HG03342 (cell line): Measurements from ENCODE around the gene SLC22A12.

Experiments
- ATAC-seq: cut with Tn5 transposase; IDR thresholded peaks from one replicate; pipeline ENCODE4 v1.9.1; 2021; ENCODE audit warnings: mild to moderate bottlenecking, moderate library complexity; ENCODE audit not compliant: unreplicated experiment

The SLC22A12 gene

GRCh38 chr11:64602466-64603070, 11.5 kb downstream of the SLC22A12 start:
- ATAC-seq, result no peak

- ATAC-seq, result no peak
Measured at GRCh38 chr11:64603411-64604110, 12.5 kb downstream of the SLC22A12 start.

- ATAC-seq, result no peak
Measured at GRCh38 chr11:64604458-64605243, 13.6 kb downstream of the SLC22A12 start.

- ATAC-seq, result no peak
Measured at GRCh38 chr11:64605244-64605560, 14.2 kb downstream of the SLC22A12 start.

- no peak for ATAC-seq
Measured at GRCh38 chr11:64605656-64606585, 14.9 kb downstream of the SLC22A12 start.

GRCh38 chr11:64606796-64607380, 15.9 kb downstream of the SLC22A12 start:
- ATAC-seq, result no peak

DNA sequence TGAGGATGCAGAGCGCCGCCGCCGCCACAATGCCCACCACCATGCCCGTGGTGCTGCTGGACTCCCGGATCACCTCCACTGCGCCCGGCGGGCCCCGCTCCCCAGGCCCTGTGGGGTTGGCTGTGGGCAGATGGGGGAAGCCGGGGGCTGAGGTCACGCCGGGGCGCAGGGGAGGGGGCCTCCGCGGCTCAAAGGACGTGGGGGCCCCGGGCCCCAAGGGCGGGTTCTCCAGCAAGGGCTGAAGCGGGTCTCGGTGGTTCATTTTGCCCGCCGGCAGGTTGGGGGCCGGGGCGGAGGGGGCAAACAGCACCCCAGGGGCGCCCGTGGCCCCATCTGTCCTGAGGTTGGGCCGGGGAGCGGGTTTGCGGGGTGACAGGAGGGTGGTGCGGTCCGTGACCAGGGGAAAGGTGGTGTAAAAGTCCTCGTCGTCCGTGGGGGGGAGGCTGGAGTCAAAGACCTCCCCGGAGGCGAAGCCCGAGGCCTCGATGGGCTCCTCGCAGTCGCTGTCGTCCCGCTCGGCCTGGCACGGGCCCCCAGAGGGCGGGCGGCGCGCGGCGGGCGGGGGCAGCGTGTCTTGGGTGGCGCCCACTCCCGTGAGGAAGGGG, 16.5 kb downstream of the SLC22A12 start:
- no peak for ATAC-seq

- ATAC-seq, result no peak
Measured at GRCh38 chr11:64608046-64608445, 17.0 kb downstream of the SLC22A12 start.

- no peak for ATAC-seq
Measured at GRCh38 chr11:64608636-64609035, 17.6 kb downstream of the SLC22A12 start.

- no peak for ATAC-seq
Measured at GRCh38 chr11:64609436-64610047, 18.5 kb downstream of the SLC22A12 start.

- no peak for ATAC-seq
Measured at GRCh38 chr11:64610596-64610995, 19.6 kb downstream of the SLC22A12 start.

- ATAC-seq, result no peak
Measured at GRCh38 chr11:64611176-64611575, 20.2 kb downstream of the SLC22A12 start.

DNA sequence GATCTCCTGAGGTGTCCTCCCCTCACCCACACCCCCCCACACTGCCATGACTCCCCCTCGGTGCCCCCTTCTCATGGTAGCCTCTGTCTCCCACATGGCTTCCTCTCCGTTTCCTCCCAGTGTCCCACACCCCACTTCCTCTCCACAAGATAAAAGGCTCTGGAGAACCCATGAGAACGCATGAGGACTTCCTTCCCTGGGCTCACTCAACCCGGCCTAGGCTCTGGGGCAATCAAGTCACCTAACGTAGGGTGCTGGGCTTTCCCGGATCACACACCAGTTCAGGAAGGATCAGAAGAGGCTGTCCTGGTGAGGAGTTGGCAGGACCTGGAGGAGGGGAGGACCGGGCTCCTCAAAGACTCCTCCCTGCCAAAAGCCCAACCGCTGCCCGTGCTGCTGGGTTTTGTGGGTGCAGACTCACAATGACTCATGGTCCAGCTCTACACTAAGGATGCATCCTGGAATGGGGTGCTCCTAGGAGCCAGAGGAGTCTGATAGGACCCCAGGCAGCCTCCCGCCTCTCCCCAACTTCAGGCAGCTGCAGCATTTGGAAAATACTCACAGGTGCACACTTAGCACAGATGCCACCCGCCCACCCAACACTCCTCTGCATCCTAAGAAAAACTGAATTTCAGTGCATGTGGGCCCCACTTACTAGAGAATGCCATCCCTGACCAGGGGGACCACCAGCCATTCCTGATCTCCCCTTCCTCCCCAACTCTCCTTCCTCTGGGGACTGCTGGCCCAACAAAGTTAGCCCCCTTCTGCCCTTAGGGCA, 21.0 kb downstream of the SLC22A12 start:
- no peak for ATAC-seq

GRCh38 chr11:64613648-64614047, 22.6 kb downstream of the SLC22A12 start:
- ATAC-seq, result no peak

- ATAC-seq, result no peak
Measured at GRCh38 chr11:64614917-64615316, 23.9 kb downstream of the SLC22A12 start.

DNA sequence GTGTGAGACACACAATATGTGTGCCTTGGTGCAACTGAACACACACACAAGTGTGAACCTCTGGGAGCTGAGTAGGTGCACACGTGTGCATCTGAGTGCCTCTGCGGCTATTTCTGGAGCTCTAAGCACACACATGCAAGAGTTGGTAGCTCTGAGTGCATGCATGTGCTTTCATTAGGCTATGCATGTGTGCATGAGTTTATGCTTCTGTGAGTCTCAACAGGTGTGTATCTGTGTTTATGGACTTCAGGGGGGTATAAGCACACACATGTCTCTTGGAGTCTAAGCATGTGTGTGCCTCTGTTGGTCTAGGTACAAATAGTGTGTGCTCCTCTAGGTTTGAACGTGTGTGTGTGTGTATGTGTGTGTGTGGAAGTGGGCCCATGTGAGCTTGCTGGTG, 25.8 kb downstream of the SLC22A12 start:
- no peak for ATAC-seq

DNA sequence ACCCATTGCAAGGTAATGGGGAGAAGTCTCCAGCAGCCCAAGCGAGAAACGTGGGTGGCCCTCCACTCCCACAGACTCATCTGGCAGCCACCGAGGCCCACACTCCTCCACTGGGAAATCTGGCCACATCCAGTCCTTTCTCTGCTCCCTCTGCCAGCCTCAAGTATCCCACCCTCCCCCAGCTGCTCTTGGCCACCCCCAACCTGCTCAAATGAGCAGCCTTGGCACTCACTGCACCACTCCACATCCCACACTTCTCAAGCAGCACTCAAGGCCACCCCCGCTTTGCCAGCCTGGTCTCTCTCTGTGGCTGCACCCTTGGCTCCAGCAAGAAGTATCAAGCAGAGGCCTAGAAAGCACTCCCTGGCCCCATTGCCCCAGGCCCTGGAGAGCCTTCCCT, 28.2 kb downstream of the SLC22A12 start:
- ATAC-seq, result no peak

DNA sequence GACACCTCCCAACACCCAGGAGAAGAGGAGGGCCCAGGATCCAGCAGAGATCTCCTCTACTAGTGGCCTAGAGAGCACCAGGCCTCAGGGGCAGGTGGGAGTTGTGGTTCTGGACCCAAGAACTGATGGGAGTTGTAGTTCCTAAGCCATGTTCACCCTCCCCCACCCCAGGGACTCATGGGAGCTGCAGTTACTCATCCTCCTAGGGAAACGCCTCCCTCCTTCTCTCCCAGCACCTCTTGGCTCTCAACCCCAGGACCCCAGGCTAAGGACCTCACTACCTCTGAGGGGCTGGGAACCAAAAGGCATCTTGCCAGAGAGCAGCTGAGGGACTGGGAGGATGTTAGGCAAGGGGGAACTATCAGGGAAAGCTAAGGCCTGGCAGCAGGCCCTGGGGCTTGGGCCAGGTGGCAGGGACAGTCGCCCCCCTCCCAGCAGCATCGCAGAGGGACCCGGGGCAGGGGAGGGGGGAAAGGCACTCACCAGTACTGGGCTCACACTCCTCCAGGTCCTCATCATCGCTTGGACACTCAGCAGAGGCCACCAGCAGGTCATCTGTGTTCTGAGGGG, 28.9 kb downstream of the SLC22A12 start:
- ATAC-seq, result no peak
